Loucy (cell line): ENCODE data around the gene CDH20.

Source experiments
- EZH2phosphoT487 ChIP-seq: fragments of 200-600 bp; IDR thresholded peaks from 2 replicates; pipeline ENCODE4 v1.6.1; 2018; ENCODE audit warnings: antibody characterized with exemption, mild to moderate bottlenecking, moderate library complexity, borderline replicate concordance
- TF ChIP-seq, protein P1 (sequence below): fragments of 200-600 bp; sonication (generic); conservative IDR thresholded peaks from 2 replicates; pipeline ENCODE4 v1.5.1; 2014; ENCODE audit warnings: mild to moderate bottlenecking, antibody characterized with exemption, low read length

GRCh38 chr18:61574665-61575064, 241.4 kb downstream of the CDH20 start:
- TF ChIP-seq, protein P1, sequence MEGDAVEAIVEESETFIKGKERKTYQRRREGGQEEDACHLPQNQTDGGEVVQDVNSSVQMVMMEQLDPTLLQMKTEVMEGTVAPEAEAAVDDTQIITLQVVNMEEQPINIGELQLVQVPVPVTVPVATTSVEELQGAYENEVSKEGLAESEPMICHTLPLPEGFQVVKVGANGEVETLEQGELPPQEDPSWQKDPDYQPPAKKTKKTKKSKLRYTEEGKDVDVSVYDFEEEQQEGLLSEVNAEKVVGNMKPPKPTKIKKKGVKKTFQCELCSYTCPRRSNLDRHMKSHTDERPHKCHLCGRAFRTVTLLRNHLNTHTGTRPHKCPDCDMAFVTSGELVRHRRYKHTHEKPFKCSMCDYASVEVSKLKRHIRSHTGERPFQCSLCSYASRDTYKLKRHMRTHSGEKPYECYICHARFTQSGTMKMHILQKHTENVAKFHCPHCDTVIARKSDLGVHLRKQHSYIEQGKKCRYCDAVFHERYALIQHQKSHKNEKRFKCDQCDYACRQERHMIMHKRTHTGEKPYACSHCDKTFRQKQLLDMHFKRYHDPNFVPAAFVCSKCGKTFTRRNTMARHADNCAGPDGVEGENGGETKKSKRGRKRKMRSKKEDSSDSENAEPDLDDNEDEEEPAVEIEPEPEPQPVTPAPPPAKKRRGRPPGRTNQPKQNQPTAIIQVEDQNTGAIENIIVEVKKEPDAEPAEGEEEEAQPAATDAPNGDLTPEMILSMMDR: no peak
- TF ChIP-seq EZH2phosphoT487: no peak
